Nucleus accumbens (tissue), 56 donors: Measurements from ENCODE around the gene XRCC2.
"Not testable (repeated sequence)": the region's sequence is repeated elsewhere in the genome, so short reads cannot be mapped to it uniquely, and the experiment has no call there.

Experiments used
- DNase-seq, 56 donors: peaks; one replicate each; lab custom pipeline; 2025; lab: John Stamatoyannopoulos, UW

The XRCC2 gene

DNA sequence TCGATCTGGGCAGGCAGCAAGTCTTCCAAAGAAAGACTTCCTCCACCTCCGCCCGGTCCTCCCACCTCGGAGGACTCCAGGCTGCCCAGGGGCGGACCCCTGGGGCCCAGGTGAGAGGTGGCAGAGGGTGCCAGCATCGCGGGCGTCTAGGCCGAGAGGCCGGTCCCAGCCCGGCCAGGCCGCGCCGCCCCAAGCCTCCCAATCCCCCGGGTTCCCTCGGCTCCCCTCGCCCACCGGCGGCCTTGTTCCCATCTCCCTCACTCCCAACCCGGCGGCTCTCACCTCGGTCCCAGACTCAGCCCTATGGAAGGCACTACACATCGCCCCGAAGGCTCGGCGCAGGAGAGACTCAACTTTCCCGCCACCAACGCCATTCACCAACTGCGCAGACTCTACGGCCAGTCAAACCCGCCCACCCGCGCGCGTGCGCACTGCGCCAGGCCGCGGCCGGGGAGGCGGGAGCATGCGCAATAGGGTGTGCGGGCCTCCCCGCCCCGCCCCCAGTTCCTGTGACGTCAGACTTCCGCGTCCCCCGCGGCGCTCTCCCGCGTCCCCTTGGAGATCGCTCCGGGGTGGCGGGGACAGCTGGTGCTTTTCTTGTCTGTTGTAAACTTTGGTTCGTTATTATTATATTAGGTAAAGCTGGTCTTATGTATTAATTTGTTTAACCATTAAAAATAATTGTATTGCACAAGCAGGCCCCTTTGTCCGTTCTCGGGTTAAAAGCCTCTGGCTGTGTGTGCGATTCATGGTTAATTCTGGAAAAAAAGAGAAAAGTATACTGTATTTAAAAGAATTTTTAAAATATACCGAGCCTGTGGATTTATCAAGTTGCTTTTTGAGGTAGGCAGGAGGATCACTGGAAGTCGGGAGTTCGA lies at the start of gene XRCC2:
XRCC2 (minus strand) TSS at position 383 of the 878 bp plus-strand sequence; CDS start at position 321, 62 bp downstream.
- DNase-seq, result peak; percentile 27 to 96 (median 88)

DNA sequence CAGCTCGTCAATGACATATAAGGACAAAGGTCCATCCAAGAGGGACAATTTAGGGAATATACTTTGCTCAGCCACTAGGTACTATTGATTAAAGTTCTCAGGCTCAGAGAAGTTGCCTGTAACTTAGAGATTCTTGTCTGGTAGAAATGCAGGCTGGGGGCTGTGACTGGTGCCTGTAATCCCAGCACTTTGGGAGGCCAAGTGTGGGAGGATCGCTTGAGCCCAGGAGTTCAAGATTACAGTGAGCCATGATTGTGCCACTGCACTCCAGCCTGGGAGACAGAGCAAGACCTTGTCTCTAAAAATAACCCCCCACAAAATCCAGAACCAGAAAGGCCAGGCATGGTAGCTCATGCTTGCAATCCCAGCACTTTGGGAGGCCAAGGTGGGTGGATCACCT lies 47.4 kb upstream of the XRCC2 start:
- DNase-seq, result no peak

DNA sequence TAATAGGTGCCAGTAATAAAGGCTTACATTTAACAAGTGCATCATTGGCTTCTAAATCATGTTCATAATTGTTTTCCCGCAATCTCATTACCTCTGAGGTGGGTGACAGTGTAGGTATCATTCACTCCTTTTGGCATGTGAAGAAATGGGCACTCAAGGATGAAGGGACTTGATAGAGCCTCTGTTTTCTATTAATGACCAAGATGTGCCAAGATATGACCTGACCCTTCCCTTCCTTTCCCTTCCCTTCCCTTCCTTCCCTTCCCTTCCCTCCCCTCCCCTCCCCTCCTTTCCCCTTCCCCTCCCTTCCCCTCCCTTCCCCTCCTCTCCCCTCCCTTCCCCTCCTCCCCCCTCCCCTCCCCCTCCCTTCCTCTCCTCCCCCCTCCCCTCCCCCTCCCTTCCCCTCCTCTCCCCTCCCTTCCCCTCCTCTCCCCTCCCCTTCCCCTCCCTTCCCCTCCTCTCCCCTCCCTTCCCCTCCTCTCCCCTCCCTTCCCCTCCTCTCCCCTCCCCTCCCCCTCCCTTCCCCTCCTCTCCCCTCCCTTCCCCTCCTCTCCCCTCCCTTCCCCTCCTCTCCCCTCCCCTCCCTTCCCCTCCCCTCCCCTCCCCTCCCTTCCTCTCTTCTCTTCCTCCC lies 36.6 kb upstream of the XRCC2 start:
- DNase-seq, result not testable (repeated sequence)

DNA sequence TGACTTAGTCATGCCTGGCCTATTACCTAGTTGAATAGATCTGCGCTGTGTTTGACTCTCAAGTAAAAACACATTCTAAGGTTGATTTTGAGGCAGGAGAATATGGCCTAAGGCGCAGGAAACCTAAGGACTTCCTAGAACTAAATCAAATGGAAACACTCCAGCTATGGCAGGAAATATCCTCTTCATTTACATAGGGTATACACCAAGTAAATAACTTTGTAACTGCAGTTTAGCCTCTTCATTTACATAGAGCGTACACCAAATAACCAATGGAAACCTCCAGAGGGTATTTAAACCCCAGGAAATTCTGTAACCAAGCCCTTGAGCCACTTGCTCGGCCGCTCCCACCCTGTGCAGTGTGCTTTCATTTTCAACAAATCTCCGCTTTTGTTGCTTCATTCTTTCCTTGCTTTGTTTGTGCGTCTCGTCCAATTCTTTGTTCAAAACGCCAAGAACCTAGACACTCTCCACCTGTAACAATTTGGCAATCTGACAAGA lies 35.6 kb upstream of the XRCC2 start:
- no peak for DNase-seq

DNA sequence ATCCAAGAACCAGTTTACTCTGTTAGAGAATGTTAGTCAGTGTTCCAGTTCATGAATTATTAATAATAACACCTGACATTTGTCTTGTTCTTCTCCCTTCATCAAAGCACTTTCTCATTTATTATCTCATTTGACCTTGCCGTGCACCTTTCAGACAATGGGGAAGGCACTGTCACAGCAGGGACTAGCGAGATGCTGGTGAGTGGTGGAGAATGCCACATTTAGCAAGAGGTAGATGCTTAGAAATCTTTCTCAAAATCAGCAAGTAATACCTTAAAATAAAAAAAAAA lies 34.2 kb upstream of the XRCC2 start:
- DNase-seq, result no peak

DNA sequence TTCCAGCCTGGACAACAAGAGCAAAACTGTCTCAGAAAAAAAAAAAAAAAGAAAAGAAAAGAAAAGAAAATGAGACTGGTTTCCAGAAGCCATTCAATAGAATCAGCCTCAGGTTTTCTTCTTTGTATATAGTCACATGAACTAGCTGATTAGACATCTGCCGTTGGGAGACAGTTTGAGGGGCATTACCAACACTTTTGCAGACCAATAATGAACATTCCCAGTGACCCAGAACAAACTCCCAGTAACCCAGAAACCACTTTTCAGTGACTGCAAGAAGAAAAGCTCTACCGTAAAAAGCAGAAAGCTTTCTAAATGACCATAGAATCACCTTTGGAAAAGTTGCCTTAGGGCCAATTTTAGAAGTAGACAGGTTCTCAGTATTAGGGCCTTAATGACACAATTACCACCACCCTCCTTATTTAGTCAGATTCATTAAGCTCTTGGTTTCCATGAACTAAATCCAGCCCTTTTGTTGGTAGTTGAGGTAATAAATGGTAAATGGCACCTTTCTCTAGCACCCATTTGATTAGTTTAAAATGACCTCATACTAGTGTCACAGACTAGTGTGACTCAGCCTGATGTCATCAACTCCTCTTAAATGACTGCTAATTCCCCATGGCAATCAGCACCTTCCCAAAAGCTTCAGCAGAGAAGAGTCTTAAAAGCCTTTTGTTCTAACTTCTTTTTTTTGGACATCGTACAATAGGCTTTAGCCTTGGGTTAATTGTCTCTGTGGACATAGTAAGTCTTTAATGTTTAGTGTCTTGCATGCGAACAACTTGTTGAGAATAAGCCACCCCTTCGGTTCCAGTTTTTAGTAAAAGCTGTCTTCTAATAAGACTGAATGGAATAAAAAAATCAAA lies 33.6 kb upstream of the XRCC2 start:
- DNase-seq, result no peak

DNA sequence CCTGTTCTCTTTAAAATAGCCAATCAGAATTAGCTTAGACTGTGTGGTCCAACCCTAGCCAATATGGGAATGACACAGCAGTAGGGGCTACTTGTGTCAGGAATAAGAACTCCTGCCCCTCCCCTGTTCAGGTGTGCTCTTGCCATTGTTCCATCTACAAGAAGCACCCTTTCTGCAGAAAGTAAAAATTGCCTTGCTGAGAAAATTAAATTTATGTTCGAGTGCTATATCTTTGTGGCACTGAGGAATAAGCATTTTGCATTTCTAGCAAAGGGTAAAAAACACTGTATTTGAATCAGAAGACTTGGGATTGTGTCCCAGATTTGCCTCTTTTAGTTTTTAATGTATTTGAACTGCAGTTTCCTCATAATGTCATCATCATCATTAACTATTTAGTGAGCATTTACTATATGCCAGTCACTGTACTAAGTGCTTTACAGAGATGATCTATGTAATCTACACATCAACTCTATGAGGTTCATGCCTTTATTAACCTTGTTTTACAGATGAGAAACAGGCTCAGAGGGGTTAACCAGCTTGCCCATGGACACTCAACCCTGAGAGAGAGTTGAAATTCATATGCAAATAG lies 28.9 kb upstream of the XRCC2 start:
- no peak for DNase-seq

DNA sequence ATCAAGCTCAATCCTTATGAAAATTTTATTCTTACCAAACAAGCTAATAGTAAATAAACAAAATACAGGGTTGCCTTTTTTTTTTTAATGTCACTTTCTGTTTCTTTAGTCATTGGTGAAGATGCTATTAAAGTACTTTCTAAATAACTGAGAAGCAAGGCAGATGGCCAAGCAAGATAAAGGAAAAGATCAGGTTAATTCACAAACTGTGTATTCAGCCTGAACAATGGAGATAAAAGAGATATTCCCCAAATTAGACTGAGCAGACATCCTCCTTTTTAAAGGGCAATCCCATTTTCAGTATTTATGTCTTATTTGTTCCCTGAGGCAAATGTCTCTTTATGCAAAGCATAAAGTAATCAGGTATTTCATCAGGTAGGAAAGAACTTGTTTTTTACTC lies 23.1 kb upstream of the XRCC2 start:
- no peak for DNase-seq

DNA sequence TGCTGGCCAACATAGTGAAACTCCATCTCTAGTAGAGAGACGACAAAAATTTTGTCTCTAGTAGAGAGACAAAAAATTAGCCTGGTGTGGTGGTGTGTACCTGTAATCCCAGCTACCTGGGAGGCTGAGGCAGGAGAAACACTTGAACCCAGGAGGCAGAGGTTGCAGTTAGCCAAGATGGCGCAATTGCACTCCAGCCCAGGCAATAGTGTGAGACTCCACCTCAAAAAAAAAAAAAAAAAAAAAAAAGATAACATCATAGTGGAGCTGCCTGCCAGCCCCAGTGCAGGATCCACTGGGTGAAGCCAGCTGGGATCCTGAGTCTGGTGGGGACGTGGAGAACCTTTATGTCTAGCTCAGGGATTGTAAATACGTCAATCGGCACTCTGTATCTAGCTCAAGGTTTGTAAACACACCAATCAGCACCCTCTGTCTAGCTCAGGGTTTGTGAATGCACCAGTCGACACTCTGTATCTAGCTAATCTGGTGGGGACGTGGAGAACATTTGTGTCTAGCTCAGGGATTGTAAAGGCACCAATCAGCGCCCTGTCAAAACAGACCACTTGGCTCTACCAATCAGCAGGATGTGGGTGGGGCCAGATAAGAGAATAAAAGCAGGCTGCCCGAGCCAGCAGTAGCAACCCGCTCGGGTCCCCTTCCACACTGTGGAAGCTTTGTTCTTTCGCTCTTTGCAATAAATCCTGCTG lies 21.5 kb upstream of the XRCC2 start:
- DNase-seq, result not testable (repeated sequence)

DNA sequence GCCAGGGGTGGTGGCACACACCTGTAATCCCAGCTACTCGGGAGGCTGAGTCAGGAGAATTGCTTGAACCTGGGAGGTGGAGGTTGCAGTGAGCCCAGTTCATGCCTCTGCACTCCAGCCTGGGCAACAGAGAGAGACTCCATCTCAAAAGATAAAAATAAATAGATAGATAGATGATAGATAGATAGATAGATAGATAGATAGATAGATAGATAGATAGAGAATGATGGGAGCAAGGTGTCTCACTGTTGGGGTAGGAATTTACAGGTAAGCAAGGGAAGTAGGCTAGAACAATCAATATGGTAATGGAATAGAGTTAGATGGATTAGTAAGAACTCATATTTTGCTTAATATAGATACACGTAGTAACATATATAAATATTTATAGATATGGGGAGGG lies 16.3 kb upstream of the XRCC2 start:
- DNase-seq, result not testable (repeated sequence)

DNA sequence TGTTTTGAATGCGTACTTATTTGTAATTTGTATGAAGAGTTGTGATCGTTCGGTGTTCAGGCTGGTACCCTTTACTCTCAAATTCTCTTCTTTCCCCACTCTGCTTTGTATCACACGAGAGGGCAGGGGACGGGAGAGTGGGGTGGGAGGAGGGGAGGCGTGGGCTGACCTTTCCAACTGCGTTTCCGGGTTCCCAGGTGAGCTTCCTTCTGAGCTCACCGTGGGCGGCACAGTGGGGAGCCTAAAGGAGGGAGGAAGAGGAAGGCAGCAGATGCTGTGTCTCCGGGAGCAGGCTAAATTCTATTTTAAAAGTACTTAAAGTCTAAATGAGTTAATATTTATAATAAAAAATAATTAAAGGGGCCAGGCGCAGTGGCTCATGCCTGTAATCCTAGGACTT lies 7.4 kb upstream of the XRCC2 start:
- DNase-seq, result no peak

DNA sequence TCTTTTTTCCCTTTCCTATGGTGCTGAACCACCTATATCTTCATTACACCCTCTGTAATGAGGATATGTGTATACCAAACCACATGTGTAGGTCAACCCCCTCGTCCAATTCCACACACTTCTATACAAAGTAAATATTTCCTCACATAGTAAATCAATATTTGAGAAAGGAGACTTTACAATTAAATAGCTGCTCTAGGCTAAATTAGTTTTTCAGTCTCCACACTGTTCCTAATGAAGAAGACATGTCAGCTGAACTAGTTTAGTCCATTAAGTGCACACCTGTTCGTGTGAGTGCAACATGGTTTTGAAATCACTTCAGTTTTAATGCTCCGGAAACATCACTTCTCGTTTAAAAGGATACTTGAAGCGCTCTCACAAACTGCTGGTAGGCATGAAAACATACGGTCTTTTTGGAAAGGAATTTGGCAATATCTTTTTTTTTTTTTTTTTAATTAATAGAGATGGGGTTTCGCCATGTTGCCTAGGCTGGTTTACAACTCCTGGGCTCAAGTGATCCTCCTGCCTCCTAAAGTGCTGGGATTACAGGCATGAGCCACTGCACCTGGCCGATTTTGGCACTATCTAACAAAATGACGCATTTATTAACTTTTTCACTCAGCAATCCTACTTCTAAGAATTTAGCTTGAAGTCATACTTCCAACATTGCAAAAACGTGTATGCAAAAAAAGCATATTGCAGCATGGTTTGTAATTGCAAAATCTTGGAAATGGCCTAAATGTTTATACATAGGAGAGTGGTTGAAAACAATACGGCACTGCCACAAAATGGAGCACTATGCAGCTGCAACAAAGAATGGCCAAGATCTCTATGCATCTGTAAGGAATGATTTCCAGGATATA lies 2.1 kb upstream of the XRCC2 start:
- no peak for DNase-seq

DNA sequence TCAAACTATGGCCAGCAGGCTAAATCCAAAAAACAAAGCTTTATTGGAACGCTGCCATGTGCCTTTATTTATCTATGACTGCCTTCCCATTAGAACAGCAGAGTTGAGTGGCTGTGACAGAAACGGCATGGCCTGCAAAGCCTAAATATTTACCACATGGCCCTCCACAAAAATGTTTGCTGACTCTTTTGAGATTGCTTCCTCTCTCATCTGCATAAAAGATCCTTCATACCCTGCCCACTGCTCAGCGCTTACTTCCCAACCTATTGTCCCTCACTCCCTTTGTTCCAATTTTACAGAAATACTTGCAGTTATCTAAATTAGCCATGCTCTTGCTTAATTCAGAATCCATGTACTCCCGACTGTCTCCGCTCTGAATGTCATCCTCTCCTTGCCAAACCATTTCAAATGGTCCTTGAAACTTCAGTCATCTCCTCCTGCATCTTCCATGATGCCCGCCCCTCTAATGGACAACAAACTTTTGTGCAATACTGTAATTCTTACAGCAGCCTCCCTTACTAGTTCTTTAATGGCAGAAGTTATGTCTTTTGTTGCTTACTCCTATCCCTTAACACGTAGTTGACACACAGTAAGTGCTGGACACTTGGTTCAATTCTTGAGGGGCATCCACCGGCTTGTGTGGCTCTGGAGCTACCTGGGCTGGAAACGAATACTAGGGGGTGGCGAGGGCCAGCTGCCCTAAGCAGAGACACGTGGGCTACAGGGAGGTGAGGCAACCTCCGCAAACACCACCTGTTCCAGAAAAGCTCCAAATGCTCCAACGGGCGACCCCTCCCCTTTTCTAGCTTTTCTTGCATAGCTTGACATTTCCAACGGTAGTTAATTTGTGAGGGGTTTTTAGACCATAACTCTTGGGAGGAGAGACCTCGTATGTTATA lies 832 bp downstream of the XRCC2 start:
- peak in 1 of 56 donors; percentile 1 for DNase-seq

DNA sequence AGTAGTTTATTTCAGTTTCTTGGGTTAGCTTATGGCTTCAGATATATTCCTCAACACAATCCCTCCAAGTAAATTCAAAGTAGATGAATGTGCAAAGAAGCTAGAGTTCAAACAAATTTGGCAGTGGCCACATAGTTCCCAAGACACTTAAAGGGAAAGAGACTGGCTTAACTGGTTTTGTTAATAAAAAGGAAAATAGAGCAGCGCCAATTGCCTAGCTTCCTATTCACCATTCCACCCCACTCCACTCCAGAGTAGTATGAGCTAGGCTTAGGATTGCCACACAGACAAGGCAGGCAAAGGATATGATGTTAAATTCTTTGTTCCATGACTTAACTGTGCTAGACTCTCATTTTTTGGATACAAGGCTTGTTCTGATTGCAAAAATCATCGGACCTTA lies 2.0 kb downstream of the XRCC2 start:
- DNase-seq, result no peak

DNA sequence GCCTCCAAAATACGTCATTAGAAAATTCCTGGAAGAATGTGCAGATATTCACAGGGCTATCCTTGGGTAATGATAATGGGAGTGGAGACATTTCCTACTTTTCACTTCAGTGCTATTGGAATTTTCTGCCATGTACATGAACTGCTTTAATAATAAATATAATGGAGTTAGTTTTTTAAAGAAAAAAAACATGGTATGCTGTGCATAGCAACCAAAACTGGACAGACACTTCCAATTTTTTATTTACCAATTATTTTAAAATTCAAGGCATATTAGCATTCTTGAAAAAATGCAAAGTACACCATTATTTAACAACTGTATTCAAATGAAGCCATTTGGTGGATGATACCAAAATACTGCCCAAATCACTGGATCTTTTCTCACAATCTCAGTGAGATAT lies 3.3 kb downstream of the XRCC2 start:
- no peak for DNase-seq

DNA sequence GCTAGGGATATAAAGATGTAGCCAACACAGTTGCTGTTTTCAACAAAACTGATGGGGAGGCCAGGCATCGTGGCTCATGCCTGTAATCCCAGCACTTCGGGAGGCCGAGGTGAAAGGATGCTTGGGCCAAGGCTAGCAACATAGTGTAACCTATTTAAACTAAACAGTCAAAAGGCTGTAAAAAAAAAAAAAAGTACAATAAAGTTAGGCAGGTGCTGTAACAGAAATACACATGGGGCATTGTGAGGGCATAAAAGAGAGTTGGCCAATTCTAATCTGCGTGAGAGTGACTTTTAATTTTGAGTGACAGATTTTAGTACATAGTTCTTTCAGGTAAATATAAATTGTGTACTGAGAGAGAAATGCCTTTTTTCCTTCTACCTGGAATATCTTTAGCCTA lies 6.2 kb downstream of the XRCC2 start:
- no peak for DNase-seq

DNA sequence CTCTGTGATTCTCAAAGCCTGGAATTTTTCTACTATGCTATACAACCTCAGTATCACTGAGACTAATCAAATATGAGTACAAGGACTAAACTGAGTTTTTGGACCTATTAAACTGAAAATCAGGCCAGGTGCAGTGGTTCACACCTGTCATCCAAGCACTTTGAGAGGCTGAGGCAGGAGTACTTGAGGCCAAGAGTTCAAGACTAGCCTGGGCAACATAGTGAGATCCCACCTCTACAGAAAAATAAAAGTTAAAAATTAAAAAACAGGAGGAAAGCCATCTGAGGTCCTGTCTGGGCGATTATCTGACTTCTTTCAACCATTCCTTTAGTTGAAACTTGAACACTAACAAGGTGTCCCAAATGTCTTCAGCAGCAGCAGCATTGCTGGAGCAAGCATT lies 7.0 kb downstream of the XRCC2 start:
- no peak for DNase-seq

DNA sequence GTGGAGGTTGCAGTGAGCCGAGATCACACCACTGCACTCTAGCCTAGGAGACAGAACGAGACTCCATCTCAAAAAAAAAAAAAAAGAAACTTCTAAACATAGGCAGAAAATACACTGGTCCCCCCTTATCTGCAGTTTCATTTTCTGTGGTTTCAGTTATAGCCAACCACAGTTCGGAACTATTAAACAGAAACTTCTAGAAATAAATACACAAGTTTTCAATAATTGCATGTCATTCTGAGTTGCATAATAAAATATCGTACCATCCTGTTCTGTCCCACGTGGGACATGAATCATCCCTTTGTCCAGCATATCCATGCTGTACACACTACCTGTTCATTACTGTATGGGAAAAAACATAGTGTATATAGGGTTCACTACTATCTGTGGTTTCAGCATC lies 8.0 kb downstream of the XRCC2 start:
- DNase-seq, result no peak
